NCI-H1417 treated with DMSO at 0.1 percent for 48 hours (cell line): Measurements from ENCODE around the gene AURKAIP1.

ENCODE experiments used
- DNase-seq: peaks from one replicate; lab custom pipeline; 2025; lab: John Stamatoyannopoulos, UW

AURKAIP1 gene

DNA sequence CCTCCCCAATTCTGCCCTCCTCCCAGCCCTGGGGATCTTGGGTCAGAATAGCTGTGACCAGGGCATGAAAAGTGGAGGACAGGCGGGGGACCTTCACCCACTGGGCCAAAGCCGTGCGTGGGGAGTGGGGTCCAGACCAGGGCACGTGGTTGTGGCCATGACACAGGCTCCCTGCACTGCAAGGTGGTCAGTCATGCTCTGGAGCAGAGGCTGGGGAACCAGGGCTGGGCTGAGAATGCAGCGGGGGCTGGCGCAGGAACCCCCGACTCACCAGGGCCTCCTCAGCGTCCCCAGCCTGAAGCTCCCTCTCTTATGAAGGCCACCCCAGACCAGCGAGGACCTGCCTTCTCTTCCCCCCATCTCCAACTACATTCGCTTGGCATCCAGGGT, 28.5 kb downstream of the AURKAIP1 start:
- no peak for DNase-seq

DNA sequence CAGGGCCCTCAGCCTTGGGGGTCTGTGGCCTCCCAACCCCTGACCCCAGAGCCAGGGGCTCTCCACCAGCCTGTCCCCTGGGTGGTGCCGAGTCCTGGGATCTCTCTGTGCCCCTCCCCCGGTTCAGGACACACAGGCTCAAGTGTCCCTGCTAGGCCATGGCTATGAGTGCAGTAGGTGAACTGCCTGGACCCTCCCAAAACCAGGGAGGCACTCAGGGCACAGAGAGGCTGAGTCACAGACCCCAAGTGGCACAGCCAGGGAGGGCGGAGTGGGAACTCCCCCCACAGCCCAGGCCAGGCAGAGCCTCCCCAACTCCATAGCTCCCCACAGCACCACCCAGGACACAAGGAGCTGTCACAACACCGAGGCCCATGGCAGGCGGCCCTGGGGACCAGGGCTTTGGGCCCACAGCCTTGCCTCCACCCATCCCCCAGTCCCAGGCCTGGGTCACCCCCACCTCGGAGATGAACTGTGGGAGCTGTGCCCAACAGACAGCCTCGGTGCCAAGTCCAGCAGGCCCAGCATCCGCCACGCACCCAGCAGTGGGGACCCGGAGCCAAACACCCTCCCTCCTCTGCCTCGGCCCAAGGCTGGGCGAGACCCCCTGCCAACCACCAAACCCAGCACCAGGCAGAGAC, 29.0 kb downstream of the AURKAIP1 start:
- no peak for DNase-seq

DNA sequence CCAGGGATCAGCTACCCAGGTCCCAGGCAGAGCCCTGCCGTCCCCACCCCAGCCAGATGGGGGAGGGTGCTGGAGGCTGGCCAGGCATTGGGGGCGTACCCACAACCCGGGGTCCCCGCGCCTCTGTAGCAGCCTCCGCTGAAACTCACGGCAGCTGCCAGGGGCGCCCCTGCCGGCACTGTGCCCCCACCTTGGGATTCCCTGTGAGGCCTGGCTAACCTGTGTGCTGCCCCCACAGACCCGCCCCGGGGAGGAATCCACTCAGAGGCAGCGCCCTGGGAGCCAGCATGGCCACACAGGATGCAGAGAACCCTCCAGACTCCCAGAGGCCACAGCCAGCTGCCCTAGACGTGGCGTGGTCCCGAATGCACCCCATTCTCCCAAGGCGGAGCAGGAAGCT, 29.6 kb downstream of the AURKAIP1 start:
- DNase-seq, result no peak

DNA sequence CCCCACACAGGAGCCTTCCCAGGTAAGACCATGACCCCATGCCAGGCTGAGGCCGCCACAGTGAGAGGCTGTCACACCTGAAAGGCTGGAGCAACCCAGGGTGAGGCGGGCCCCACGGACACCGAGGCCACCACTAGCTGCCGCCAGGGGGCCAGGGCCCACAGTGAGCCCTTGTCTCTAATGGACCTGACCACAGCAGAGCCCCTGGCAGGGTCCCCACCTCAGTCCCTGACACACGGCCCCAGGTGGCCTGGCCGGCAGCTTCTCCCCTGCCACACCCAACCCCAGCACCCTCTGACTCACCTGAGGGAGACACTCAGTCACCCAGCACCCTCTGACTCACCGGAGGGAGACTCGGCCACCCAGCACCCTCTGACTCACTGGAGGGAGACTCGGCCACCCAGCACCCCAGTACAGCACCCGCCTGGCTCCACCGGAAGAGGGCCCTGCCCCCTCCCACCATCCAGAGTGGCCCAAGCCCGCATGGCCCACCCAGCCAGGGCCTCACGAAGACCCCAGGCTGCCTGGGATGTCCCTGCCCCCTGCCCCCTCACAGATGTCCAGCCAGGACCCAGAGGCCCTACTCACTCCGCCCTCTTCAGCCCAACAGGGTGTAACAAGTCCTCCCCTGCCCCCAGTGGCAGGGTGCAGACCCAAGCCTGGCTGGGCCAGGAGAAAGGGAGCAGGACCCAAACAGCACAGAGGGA, 30.2 kb downstream of the AURKAIP1 start:
- DNase-seq, result no peak

DNA sequence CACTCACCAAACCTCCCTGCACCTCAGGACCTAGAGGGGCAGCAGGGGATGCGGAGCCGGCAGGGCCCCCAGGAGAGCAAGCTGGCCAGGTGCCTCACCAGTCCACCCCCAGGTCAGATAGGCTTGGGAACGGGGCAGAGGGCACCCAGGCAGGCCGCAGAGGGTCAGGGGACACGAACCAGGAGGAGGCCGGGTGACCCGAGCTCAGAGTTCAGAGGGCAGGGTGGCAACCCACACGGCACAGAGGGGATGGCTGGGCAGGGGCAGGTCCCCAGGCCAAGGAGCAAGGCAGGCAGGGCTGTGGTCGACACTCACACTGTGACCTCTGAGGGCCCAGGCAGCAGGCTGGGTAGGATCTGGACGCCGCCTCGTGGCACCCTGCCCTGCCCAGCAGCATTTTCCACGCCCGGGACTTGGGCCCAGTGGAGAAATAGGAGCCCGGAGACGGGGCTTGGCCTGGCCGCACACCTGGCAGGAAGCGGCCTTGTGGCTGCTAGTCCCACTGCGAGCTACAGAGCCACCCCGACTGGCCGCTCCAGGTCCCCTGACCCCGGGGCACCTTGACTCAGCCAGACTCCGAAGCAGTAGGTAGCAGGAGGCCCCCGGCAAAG, 31.1 kb downstream of the AURKAIP1 start:
- no peak for DNase-seq

DNA sequence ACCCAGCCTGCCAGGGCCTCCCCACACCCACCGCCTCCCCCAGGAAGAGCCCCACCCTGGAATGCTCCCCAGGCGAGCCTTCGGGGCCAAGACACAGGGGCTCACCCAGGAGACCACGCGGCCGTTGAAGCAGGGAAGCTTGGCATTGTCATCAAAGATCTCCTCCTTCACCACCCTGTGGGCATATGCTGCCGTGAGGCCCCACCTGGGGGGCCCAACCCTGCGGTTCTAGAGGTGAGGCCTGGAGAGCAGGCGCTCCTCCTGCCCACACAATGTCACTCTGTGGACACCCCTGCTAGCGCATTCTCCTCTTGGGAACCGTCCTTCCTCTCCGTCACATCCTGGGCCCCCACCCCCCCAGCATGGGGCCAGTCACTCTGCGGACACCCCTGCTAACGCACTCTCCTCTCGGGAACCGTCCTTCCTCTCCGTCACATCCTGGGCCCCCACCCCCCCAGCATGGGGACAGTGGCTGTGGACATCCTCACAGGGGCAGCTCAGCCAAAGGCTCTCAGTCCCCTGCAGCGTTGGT, 32.4 kb downstream of the AURKAIP1 start:
- DNase-seq, result no peak

DNA sequence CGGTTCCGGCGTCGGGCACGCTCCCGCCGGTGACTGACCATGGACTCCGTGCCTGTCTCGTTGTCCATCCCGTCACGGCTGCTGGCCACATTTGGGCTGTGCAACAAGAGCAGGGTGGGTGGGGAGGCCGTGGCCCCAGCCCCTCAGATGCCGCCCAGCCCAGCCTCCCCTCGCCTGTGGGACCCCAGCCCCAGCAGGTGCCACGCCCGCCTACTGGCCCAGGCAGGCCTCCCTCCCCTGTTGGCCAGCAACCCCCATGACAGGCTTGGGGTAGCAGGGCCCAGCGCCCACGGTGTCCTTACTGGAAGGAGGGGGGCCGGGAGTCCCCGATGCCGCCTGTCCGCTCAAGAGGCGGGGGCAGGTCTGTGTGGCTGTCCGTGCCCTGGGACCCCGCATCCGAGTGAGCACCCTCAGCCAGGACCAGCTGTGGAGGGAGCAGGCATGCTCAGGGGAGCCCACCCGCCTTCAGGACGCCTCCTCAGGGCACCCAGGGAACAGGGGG, 32.9 kb downstream of the AURKAIP1 start:
- DNase-seq, result no peak

DNA sequence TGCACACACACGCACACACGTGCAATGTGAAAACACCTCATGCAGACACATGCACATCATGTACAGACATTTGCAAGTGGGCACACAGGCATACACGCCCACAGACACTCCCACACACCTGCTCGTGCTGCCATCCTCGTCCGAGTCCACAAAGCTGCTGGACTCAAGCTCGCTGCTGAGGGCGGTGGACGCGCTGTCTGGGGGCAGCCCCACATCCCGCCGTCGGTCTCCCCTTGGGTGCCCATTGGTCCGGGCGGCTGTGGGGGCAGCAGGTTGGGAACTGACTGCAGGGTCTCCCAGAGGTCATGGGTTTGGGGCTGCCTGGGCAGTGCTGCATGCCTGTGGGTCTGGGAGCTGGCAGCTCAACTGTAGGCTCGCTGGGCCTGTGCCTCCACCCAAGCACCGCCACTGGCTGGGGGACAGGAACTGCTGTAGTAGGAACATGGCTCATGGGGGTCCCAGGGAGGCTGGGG, 33.4 kb downstream of the AURKAIP1 start:
- DNase-seq, result no peak

DNA sequence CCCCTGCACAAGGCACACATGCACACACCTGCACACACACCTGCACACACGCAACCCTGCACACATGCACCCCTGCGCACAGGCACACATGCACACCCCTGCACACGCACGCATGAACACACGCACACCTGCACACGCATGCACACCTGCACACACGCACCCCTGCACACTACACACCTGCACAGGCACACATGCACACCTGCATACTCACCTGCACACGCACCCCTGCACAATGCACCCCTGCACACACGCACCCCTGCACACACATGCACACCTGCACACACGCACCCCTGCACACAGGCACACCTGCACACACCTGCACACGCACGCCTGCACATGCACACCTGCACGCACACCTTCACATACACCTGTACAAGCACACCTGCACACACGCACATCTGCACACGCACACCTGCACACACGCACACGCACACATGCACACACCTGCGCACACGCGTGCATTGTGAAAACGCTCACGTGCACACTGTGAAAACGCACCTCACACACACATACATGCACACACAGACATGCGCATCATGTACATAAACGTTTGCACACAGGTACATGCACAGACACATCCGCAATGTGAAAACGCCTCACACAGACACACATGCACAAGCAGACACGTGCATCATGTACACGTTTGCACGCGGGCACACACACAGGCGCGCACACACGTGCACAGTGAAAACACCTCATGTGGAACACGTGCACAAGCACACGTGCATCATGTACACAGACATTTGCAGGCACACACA, 34.0 kb downstream of the AURKAIP1 start:
- no peak for DNase-seq

DNA sequence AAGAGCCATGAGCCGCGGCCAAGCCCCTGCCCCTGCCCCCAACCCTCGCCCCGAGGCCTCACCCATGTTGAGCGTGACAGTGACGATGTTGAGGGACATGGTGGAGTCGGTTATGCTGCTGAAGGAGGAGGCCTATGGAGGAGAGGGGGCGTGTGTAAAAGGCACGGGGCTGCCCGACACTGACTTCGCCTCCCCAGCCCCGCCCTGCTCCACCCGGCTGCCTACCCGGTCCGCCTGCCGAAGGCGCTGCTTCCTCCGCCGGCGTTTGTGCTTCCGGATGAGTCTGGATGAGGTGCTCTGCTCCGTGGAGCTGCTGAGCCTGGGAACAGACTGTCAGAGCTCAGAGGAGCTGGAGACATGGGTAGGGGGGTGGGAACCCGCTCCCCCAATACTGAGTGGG, 34.8 kb downstream of the AURKAIP1 start:
- no peak for DNase-seq

DNA sequence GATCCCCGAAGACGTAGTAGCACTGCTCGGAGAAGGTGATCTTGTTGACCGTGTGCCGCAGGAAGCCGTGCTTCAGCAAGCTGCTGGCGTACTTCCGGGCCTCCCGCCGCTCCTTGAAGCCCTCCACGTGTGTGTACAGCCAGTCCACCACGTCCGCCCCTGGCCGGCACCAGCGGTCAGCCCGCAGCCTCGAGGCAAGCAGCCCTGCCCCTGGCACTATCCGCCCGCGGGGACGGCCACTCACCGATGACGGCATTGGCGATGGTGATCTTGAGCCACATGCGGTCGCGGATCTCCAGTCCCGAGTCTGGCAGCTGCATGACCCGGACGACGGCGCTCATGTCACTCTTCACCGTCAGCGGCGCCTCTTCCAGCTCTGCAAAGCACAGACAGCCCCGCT, 36.7 kb downstream of the AURKAIP1 start:
- DNase-seq, result no peak

DNA sequence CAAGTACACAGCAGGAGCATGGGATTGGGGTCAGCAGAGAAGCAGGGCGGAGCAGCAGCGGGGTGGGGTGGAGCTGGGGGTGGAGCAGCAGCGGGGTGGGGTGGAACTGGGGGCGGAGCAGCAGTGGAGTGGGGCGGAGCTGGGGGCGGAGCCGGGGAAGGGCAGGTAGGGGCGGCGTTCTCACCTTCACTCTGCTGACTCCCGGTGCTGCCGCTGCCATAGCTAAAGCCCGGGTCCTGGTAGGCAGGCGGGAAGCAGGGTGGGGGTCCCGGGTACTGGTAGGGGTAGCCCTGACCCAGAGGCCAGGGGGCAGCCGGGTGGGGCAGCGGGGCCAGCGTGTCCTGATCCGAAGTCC, 37.2 kb downstream of the AURKAIP1 start:
- DNase-seq, result no peak

DNA sequence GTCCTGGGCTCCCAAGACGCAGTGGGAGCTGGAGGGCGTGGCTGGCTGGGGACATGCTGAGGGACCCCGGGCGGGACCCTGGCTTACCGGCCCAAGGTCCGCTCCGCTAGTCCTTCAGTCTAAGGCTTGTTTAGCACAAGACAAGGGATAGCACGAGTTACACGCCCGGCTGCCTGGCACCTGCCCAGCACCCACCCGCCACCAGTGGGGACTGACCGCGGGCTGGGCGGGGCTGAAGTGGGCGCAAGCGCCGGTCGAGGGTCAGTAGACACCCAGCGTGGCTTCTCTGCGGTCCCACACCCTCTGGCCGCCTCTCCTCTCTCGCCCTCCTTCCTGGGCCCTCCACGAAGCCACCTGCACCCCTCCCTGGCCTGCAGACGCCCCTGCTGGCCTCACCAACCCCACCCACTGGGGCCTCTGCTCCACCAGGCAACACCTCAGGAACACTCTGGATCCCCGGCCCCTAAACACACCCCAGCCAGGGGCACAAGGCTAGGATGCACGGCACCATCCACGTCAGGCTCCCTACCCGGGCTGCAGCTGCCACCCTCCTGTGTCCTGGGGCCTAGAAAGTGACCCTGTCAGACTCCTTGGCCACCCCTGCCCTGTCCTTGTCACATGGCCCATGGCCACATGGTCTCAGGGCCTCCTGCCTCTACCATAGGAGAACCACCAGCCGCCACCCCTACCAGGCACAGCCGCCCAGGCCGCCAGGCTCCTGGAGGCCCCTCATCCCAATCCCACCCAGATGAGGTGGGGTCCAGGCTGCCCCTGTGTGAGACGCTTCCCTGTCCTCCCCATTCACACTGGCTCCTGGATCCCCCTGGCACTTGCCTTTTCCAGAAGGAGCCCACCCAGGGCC, 37.8 kb downstream of the AURKAIP1 start:
- DNase-seq, result no peak

DNA sequence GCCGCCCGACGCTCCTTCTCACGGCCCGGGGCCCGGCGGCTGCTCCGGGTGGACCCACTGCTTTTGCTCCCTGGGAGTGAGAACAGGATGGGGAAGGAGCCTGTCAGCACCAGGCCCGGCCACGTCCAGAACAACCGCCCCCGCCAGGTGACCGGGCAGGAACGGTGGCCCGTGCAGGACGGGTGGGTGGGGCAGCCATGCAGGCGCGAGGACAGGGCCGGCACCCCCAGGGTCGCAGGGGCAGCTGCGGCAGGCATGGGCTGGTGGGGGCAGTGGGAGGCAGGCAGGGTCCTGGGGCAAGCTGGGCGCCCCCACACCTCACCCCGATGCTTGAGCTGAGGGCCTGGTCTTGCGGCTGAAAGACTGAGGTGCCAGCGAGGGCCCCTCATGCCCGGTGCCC, 38.6 kb downstream of the AURKAIP1 start:
- no peak for DNase-seq

DNA sequence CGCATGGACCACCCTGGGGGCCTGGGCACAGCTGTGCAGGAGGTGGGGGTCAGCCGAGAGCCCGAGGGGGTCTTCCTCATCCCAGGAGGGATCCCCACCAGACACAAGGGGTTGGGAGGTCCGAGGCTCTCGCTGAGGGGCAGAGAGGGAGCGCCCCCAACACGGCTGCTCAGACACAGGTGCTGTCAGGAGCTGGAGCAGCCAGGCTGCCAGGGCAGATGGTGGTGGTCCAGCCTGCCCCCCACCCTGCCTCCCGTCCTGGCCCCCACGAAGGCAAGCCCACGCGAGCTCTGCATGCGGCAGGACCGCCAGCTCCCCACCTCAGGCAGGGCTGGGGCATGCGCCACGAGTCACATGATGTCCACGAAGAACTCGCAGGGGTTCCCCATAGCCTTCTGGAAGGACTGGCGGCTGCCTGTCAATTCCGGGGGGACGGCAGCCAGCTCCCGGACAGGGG, 39.2 kb downstream of the AURKAIP1 start:
- DNase-seq, result no peak

DNA sequence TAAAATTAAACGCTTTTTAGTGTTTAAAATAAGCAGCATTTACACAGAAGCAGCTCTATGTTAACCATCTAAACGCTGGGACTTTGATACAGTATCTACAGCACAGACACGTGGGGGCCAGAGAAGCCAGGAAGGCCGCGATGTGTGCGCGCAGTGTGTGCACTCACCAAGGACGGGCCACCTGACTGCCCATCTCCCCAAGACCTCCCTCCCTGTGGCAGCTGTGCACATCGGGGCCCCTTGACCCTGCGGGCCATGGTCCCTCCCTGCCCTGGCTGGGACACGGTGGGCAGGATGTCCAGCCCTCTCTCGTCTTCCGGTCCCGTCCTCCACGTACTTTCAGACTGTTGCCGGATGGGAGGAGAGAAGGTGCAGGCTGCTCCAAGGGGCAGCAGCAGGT, 39.7 kb downstream of the AURKAIP1 start:
- DNase-seq, result no peak

DNA sequence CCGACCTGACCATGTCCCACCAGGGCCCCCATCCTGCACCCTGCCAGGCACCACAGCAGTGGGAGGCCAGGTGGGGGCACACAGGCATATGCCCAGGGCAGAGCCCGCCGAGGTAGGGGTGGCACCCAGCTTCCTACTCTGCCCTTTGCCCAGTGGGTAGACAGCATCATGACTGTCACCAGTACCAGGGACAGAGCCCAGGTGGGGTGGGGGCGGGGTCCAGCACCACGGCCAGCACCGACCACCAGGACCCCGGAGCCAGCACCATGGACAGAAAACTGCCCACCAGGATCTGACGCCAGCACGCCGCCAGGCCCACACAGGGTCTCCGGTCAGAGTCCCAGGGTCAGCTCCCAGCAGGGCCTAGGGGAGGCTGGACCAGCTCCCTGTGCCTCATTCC, 40.2 kb downstream of the AURKAIP1 start:
- DNase-seq, result no peak

DNA sequence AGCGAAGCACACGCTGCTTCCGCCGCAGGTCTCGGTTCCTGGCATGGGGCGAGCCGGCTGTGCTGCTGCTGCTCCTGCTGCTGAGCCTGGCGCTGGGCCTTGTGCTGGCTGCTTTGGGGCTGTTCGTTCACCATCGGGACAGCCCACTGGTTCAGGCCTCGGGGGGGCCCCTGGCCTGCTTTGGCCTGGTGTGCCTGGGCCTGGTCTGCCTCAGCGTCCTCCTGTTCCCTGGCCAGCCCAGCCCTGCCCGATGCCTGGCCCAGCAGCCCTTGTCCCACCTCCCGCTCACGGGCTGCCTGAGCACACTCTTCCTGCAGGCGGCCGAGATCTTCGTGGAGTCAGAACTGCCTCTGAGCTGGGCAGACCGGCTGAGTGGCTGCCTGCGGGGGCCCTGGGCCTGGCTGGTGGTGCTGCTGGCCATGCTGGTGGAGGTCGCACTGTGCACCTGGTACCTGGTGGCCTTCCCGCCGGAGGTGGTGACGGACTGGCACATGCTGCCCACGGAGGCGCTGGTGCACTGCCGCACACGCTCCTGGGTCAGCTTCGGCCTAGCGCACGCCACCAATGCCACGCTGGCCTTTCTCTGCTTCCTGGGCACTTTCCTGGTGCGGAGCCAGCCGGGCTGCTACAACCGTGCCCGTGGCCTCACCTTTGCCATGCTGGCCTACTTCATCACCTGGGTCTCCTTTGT, 41.3 kb downstream of the AURKAIP1 start:
- DNase-seq, result no peak

DNA sequence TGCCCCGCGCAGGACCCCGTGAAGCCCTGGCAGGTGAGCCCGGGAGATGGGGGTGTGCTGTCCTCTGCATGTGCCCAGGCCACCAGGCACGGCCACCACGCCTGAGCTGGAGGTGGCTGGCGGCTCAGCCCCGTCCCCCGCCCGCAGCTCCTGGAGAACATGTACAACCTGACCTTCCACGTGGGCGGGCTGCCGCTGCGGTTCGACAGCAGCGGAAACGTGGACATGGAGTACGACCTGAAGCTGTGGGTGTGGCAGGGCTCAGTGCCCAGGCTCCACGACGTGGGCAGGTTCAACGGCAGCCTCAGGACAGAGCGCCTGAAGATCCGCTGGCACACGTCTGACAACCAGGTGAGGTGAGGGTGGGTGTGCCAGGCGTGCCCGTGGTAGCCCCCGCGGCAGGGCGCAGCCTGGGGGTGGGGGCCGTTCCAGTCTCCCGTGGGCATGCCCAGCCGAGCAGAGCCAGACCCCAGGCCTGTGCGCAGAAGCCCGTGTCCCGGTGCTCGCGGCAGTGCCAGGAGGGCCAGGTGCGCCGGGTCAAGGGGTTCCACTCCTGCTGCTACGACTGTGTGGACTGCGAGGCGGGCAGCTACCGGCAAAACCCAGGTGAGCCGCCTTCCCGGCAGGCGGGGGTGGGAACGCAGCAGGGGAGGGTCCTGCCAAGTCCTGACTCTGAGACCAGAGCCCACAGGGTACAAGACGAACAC, 42.1 kb downstream of the AURKAIP1 start:
- DNase-seq, result no peak
